ENCODE data around the gene CTDNEP1. TPM values are rescaled to one million over a fixed set of nuclear protein-coding genes. Genes with fewer than 3 reads are reported as not detected.
A peak's percentile ranks its signal among the peaks of the same experiment; 100 is the strongest.

Gene CTDNEP1
- total RNA-seq, 1 donor from 2014 or later, result 36.4 TPM

DNA sequence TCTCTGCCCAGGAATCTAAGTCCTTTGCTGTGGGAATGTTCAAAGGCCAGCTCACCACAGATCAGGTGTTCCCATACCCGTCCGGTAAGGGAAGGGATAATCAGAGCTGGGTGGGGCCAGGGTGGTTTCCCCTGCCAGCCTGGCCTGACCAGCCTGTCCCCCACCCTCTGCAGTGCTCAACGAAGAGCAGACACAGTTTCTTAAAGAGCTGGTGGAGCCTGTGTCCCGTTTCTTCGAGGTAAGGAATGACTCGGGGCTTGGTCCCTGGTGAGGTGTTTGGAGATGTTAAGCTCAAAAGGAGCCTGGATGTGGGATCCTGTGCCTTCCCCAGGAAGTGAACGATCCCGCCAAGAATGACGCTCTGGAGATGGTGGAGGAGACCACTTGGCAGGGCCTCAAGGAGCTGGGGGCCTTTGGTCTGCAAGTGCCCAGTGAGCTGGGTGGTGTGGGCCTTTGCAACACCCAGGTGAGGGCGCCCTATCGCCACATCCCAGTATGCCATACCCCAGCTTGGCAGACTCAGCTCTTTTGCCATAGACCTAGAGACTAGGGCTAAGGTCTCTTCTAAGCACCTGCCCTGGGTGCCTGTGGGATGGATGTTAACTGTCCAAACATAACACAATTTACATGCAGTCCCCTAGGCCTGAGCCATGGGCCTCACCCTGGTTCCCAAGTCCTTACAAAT, 30.8 kb downstream of the CTDNEP1 start:
- no peak for DNase-seq (ENCODE audit: low read depth)
- TF ChIP-seq, protein P1, sequence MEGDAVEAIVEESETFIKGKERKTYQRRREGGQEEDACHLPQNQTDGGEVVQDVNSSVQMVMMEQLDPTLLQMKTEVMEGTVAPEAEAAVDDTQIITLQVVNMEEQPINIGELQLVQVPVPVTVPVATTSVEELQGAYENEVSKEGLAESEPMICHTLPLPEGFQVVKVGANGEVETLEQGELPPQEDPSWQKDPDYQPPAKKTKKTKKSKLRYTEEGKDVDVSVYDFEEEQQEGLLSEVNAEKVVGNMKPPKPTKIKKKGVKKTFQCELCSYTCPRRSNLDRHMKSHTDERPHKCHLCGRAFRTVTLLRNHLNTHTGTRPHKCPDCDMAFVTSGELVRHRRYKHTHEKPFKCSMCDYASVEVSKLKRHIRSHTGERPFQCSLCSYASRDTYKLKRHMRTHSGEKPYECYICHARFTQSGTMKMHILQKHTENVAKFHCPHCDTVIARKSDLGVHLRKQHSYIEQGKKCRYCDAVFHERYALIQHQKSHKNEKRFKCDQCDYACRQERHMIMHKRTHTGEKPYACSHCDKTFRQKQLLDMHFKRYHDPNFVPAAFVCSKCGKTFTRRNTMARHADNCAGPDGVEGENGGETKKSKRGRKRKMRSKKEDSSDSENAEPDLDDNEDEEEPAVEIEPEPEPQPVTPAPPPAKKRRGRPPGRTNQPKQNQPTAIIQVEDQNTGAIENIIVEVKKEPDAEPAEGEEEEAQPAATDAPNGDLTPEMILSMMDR (conservative IDR thresholded peaks at IDR 0.05; ENCODE audit: low read depth, low read length), result peak; percentile 74
- H3K4me3 ChIP-seq (ENCODE audit: low read depth, low read length), result peak overlapping the region; percentile 66

DNA sequence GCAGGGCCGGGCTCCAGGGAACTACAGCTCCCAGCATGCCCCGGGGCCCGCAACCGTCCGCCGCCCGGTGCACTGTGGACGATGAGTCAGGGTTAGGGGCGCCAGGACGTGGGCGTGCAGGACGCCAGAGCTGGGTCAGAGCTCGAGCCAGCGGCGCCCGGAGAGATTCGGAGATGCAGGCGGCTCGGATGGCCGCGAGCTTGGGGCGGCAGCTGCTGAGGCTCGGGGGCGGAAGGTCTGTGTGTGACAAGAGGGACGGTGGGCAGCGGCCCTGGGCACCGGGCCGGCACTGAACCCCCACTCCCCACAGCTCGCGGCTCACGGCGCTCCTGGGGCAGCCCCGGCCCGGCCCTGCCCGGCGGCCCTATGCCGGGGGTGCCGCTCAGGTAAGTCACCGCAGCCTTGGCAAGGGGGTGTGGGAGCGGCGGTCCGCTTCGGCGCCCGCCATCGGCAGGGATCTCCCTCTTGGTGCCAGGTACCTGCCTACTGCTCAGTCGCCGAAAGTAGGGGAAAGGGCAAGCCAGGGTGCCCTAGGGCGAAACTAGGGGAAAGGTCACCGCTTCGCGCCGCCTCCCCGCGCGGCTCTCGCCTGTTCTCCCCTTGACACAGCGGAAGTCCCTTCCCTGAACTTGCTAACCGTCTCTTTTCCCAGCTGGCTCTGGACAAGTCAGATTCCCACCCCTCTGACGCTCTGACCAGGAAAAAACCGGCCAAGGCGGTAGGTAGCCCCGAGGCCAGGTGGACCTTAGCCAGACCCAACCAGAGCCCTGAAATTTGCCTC, 31.5 kb downstream of the CTDNEP1 start, which contains the start of the genes ACADVL and DLG4:
TSS of gene ACADVL (plus strand) at position 127 of the 781 bp plus-strand sequence. CDS start at position 174, 47 bp downstream.
TSS of gene DLG4 (minus strand) at position 25 of the 781 bp plus-strand sequence.
- TF ChIP-seq, protein P1 (conservative IDR thresholded peaks at IDR 0.05; ENCODE audit: low read depth, low read length), result no peak
- DNase-seq (ENCODE audit: low read depth), result peak; percentile 67
- H3K4me3 ChIP-seq (ENCODE audit: low read depth, low read length), result peak within 1 kb of the TSS; percentile 66

DNA sequence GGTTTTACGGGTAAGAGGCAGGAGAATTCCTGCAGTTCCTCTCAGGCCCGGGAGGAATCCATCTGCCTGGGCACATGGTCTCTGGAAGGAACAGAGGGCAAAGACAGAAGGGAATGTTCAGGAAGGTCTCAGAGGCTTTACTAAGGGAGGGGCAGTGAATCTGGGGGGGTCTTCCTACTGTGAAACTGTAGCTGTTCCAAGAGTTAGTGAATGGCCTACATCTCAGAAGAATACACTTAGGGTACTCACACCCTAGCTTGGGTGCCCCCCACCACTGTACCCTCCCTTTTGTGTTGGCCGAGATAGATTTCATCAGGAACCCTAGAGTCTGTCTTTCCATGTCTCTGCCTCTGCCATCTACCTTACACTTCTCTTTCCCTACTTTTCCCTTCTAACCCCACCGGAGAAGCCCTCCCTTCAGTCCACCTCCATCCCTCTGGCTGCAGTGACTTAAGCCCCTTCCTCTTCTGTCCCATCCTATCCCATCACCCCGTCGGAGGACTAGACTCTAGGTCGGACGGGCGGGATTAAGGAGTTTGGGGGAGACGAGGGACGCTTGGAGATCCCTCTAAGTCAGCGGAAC, 32.2 kb downstream of the CTDNEP1 start:
- TF ChIP-seq, protein P1 (conservative IDR thresholded peaks at IDR 0.05; ENCODE audit: low read depth, low read length), result no peak
- H3K4me3 ChIP-seq (ENCODE audit: low read depth, low read length), result peak overlapping the region; percentile 66
- DNase-seq (ENCODE audit: low read depth), result no peak

DNA sequence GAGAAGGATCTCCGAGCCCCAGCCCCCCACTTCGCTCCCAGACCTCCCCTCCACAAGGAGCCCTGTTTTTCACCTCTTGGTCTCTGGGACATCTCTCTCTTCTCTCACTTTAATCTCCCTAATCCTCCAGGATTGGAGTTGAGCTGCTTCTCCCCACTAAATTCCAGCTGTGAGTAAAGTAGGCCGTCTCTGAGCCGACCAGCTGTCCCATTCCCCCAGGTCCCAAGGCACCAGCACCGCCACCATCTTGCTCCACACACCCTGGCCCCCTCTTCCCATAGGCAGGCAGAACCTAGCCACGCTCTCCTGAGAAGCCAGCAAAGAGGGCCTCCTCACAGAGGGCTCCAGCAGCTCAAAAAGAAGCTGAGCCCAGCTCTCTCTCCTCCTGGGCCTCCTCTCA, 32.8 kb downstream of the CTDNEP1 start:
- peak overlapping the region; percentile 66 for H3K4me3 ChIP-seq (ENCODE audit: low read depth, low read length)
- DNase-seq (ENCODE audit: low read depth), result no peak
- TF ChIP-seq, protein P1 (conservative IDR thresholded peaks at IDR 0.05; ENCODE audit: low read depth, low read length), result no peak

DNA sequence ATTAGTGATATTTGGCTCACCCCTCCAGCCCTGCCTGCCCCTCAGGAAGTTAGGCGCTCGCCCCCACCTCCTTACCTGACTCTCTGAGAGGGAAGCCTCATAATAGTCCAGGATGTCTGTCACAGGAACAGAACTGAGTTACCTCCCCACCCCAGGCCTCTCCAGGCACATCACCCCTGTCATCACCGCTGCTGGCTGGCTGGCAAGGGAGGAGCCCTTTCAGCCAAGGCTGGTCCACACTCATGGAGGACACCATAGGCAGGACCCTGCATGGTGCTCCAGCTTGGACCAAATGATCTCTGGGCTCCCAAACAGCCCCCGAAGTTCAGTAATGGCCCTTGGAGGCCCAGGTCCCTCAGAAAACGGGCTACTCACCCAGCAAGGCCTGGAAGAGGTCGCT, 33.4 kb downstream of the CTDNEP1 start:
- TF ChIP-seq, protein P1 (conservative IDR thresholded peaks at IDR 0.05; ENCODE audit: low read depth, low read length), result no peak
- H3K4me3 ChIP-seq (ENCODE audit: low read depth, low read length), result no peak overlapping the region

DNA sequence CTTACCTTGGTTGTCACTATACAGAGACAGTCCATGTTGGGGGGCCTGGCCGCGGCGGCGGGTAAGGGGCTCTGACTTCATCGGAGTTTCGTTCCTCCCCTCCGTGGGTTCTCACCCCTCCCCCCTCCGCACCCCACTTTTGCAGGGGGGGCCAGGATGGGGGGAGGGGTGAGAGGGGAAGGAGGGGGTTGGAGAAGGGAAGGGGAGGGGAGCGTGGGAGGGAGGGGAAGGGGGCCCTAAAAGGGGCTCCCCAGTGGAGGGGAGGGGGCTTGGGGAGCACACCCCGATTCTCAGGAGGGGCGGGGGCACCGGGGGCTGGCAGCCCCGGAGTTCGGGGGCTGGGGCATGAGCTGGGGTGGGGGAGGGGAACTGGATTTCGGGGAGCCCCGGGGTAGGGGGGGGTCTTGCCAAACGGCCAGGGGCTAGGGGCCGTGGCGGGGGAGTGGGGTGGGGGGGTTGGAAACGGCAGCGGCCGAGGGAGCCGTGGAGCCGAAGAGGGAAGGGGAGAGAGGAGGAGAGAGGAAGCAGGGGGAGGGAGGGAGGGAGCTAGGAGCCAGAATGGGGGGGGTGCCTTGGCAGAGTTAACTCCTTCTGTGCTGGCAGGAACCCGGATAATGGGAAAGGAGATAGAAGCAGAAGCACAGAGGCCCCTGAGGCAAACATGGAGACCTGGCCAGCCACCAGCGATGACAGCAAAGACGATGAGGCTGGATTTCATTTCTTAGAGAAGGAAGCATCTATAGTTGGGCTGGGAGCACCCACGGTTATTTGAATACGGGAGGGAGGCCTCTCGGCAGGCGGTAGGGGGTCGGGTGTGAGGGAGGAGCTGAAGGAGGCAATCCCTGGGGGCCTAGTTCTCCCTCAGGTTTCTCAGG, 34.2 kb downstream of the CTDNEP1 start:
- H3K4me3 ChIP-seq (ENCODE audit: low read depth, low read length), result peak overlapping the region; percentile 65
- TF ChIP-seq, protein P1 (conservative IDR thresholded peaks at IDR 0.05; ENCODE audit: low read depth, low read length), result no peak
- DNase-seq (ENCODE audit: low read depth), result no peak

More for the DNA sequence above, 33.4 kb downstream of the CTDNEP1 start:
- no peak for DNase-seq (ENCODE audit: low read depth)

Data from epithelial cell of proximal tubule (primary cell).